Measurements from ENCODE around the gene CANT1. TPM values are rescaled to one million over a fixed set of nuclear protein-coding genes. Genes with fewer than 3 reads are reported as not detected.

CANT1 gene
- total RNA-seq, 1 donor from 2014 or later = 81.6 TPM

- Mint-ChIP-seq H3K27me3 (ENCODE audit: unreplicated experiment) (peaks cover 22% of the 10 kb centered on the region), H3K36me3 (ENCODE audit: low read depth, unreplicated experiment) (no peaks in the 10 kb centered on the region), H3K27ac (ENCODE audit: unreplicated experiment) (no peak overlapping the region), H3K9me3 (ENCODE audit: unreplicated experiment) (no peaks in the 10 kb centered on the region), H3K4me1 (ENCODE audit: unreplicated experiment) (peaks cover 6% of the 10 kb centered on the region), H3K4me3 (ENCODE audit: unreplicated experiment) (no peak overlapping the region)
- DNase-seq (ENCODE audit: low spot score) = no peak
- TF ChIP-seq CTCF (IDR thresholded peaks at IDR 0.05; ENCODE audit: unreplicated experiment) = no peak
Observed at GRCh38 chr17:79027274-79027924, 17.8 kb upstream of the CANT1 start.

- TF ChIP-seq CTCF (IDR thresholded peaks at IDR 0.05; ENCODE audit: unreplicated experiment) = no peak
- peaks cover 6% of the 10 kb centered on the region for H3K4me1 Mint-ChIP-seq (ENCODE audit: unreplicated experiment)
- no peaks in the 10 kb centered on the region for H3K9me3 Mint-ChIP-seq (ENCODE audit: unreplicated experiment)
- no peak overlapping the region for H3K4me3 Mint-ChIP-seq (ENCODE audit: unreplicated experiment)
- peaks cover 22% of the 10 kb centered on the region for H3K27me3 Mint-ChIP-seq (ENCODE audit: unreplicated experiment)
- no peak for DNase-seq (ENCODE audit: low spot score)
- H3K36me3 Mint-ChIP-seq (ENCODE audit: low read depth, unreplicated experiment) = no peaks in the 10 kb centered on the region
- no peak overlapping the region for H3K27ac Mint-ChIP-seq (ENCODE audit: unreplicated experiment)
Observed at GRCh38 chr17:79026376-79027273, 17.1 kb upstream of the CANT1 start.

GRCh38 chr17:79024901-79025737 is 15.6 kb upstream of the CANT1 start:
- Mint-ChIP-seq H3K27me3 (ENCODE audit: unreplicated experiment) (peaks cover 23% of the 10 kb centered on the region), H3K36me3 (ENCODE audit: low read depth, unreplicated experiment) (no peaks in the 10 kb centered on the region), H3K27ac (ENCODE audit: unreplicated experiment) (no peak overlapping the region), H3K9me3 (ENCODE audit: unreplicated experiment) (no peaks in the 10 kb centered on the region), H3K4me3 (ENCODE audit: unreplicated experiment) (peak overlapping the region; percentile 65), H3K4me1 (ENCODE audit: unreplicated experiment) (peaks cover 6% of the 10 kb centered on the region)
- DNase-seq (ENCODE audit: low spot score) = no peak
- TF ChIP-seq CTCF (IDR thresholded peaks at IDR 0.05; ENCODE audit: unreplicated experiment) = no peak

GRCh38 chr17:79023886-79024771 is 14.6 kb upstream of the CANT1 start, which contains the start of gene C1QTNF1:
C1QTNF1 (plus strand) TSS chr17:79024169; CDS start chr17:79043969, 19,800 bp downstream.
- peak; percentile 55 for DNase-seq (ENCODE audit: low spot score)
- peaks cover 6% of the 10 kb centered on the region for H3K4me1 Mint-ChIP-seq (ENCODE audit: unreplicated experiment)

More at GRCh38 chr17:79023886-79024771, 14.6 kb upstream of the CANT1 start, which contains the start of gene C1QTNF1:
- TF ChIP-seq CTCF (IDR thresholded peaks at IDR 0.05; ENCODE audit: unreplicated experiment) = peak; percentile 60
- no peaks in the 10 kb centered on the region for H3K36me3 Mint-ChIP-seq (ENCODE audit: low read depth, unreplicated experiment)
- H3K27me3 Mint-ChIP-seq (ENCODE audit: unreplicated experiment) = peaks cover 21% of the 10 kb centered on the region
- peak within 1 kb of the TSS; percentile 79 for H3K4me3 Mint-ChIP-seq (ENCODE audit: unreplicated experiment)
- no peak within 1 kb of the TSS for H3K27ac Mint-ChIP-seq (ENCODE audit: unreplicated experiment)
- no peaks in the 10 kb centered on the region for H3K9me3 Mint-ChIP-seq (ENCODE audit: unreplicated experiment)

Measured in endothelial cell (in vitro differentiated cells).